D721Med (cell line): Measurements from ENCODE around the gene GLE1.
"Not testable (repeated sequence)": the region's sequence is repeated elsewhere in the genome, so short reads cannot be mapped to it uniquely, and the experiment has no call there.

Source experiments
- DNase-seq: peaks from one replicate; pipeline ENCODE4 v3.0.0; 2011; ENCODE audit warnings: low spot score; ENCODE audit not compliant: insufficient read length
- FAIRE-seq: peaks from 2 replicates; lab custom pipeline; 2011; peaks lifted over from hg19 to GRCh38; lab: Jason Lieb, UNC
- CTCF ChIP-seq: IDR thresholded peaks from 2 replicates; pipeline ENCODE4 v1.5.1; 2012; ENCODE audit warnings: mild to moderate bottlenecking, control low read depth; ENCODE audit not compliant: insufficient read depth; ENCODE audit errors: missing control alignments

The GLE1 gene

GRCh38 chr9:128495804-128496417, 8.6 kb upstream of the GLE1 start:
- DNase-seq, result no peak
- no peak for TF ChIP-seq CTCF
- no peak for FAIRE-seq

DNA sequence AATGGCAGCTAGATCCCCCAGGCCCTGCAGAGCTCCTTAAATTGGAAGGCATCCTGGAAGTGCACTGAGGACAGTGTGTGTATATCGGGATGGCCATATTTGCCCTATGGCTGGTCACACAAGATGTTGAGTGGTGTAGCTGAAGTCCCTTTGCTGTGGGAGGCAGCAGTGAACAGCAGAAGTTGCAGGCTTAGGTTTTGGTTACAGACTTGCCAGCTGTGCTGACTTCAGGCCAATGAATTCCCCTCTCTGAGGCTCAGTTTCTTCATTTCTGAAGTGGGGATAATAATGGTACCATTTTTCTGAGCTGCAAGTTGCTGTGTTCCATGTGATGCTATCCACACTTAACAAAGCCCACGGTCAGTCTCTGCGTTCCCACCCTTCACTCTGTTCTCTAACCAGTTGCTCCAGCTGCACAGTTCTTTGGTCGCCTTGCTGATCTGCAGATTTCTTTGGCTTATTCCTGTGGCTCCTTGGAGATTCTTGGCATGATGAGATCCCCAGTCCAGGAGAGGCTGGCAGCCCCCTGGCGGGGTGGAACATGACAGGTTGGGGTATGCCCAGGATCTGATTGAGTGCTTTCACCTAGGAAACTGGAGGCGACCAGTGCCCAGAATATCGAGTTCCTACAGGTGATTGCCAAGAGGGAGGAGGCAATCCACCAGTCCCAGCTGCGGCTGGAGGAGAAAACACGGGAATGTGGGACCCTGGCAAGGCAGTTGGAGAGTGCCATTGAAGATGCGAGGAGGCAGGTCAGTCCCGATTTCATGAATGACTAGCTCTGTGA, 6.5 kb upstream of the GLE1 start:
- FAIRE-seq (no peak), DNase-seq (no peak)
- no peak for TF ChIP-seq CTCF

DNA sequence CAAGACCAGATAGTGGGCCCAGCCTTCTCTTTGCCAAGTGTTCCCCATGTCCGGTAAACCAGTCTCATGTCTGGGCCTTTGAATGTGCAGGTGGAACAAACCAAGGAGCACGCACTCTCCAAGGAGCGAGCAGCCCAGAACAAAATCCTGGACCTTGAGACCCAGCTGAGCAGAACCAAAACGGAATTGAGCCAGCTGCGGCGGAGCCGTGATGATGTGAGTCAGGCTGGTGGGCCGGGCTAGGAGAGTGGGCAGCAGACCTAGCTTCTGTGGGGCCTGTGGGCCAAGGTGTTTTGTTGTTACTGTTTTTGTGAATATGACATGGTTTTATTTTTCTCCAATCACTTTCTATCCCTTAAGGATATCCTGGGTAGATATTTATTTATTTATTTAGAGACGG, 5.6 kb upstream of the GLE1 start:
- DNase-seq (no peak), FAIRE-seq (no peak)
- TF ChIP-seq CTCF, result no peak

- no peak for DNase-seq
- no peak for FAIRE-seq
- TF ChIP-seq CTCF, result no peak
Measured at GRCh38 chr9:128499920-128500319, 4.6 kb upstream of the GLE1 start.

DNA sequence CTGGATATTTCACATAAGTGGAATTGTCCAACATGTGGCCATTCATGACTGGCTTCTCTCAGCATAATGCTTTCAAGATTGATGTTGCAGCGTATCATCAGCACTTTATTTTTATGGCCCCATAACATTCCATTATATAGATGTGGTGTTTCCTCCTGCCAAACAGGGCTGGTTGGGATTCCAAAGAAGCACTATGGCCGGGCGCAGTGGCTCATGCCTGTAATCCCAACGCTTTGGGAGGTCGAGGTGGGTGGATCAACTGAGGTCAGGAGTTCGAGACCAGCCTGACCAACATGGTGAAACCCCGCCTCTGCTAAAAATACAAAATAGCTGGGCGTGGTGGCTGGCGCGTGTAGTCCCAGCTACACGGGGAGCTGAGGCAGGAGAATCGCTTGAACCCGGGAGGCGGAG, 1.1 kb upstream of the GLE1 start:
- FAIRE-seq, DNase-seq: not testable (repeated sequence)

DNA sequence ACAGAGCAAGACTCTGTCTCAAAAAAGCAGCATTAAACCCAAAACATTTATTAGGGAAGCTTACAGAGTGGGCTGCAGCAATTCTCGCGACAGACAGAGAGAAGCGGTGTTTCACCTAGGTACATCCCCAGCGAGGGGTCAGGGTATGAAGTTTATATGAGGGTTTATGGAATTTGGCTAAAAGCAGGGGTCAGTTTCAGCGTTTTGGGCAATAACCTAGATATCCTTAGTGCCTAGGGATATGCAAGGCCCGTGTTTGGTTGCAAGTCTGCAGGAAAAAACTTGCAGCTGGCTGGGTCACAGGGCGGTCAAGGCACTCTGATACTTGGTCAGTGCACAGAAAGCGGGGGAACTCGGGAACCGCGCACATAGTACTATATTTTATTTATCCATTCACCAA, 649 bp upstream of the GLE1 start:
- FAIRE-seq (no peak), DNase-seq (no peak)
- TF ChIP-seq CTCF, result no peak

GRCh38 chr9:128505414-128505765, 871 bp downstream of the GLE1 start:
- DNase-seq, result no peak
- no peak for FAIRE-seq
- no peak for TF ChIP-seq CTCF

DNA sequence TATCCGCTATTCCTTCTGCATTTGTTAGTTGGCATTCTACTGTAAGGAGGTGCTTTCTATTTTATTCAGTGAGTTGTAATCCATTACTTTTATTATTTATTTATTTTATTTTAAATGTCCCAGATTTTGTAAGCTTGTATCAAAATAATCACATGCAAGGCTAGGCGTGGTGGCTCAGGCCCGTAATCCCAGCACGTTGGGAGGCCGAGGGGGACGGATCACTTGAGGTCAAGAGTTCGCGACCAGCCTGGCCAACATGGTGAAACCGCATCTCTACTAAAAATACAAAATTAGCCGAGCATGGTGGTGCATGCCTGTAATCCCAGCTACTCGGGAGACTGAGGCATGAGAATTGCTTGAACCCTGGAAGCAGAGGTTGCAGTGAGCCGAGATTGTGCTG, 1.4 kb downstream of the GLE1 start:
- FAIRE-seq, DNase-seq: not testable (repeated sequence)
